Colonic mucosa (tissue), 4 donors: ENCODE results near the gene PSMG3. TPM values are rescaled to one million over a fixed set of nuclear protein-coding genes. Genes with fewer than 3 reads are reported as not detected.

Experiments
- DNase-seq: peaks from one replicate; pipeline ENCODE4 v3.0.0-alpha.2; 2020
- H3K27ac ChIP-seq: fragments of 200-600 bp; one replicate; pipeline ENCODE4 v1.8.0; 2021
- H3K27me3 ChIP-seq: fragments of 200-600 bp; one replicate; pipeline ENCODE4 v1.8.0; 2021
- H3K36me3 ChIP-seq: fragments of 200-600 bp; one replicate; pipeline ENCODE4 v1.8.0; 2021
- H3K4me1 ChIP-seq: fragments of 200-600 bp; one replicate; pipeline ENCODE4 v1.8.0; 2021; ENCODE audit warnings: mild to moderate bottlenecking
- H3K4me3 ChIP-seq: fragments of 200-600 bp; one replicate; pipeline ENCODE4 v1.8.0; 2021
- H3K9ac ChIP-seq, 2 donors: one replicate each; pipeline ENCODE4 v1.7.0; 2013; ENCODE audit warnings: control low read depth in 2 of 2, low read depth in 2 of 2, low read length in 2 of 2
- H3K9me3 ChIP-seq: fragments of 200-600 bp; one replicate; pipeline ENCODE4 v1.8.0; 2021
- intact Hi-C: fragments of 100-400 bp; cut with DNase I; formaldehyde crosslinking; loops from one replicate; pipeline ENCODE4 v1.14.1; 2022
- total RNA-seq, 2 donors: library from RNA; stranded (reverse); fragmentation: NEBNext Ultra II Directional in 1 of 2; extraction: Animal tissue kit (Norgen Biotek cat#: 25700) in 1 of 2; gene quantifications; one replicate each; pipeline ENCODE4 v1.2.1, GENCODE V29; 2021
- TF ChIP-seq, protein P1 (sequence below): fragments of 200-600 bp; IDR thresholded peaks from one replicate; pipeline ENCODE4 v1.8.0; 2022; ENCODE audit warnings: antibody characterized with exemption, mild to moderate bottlenecking
- donor health status: healthy.
- donor health status: DM: no; HTN: no; CAD: no.
- donor health status: DM: no; HTN: no; CAD: no.

PSMG3 gene
- total RNA-seq, 2 donors from 2014 or later: 28.7 to 45.8 TPM

- intact Hi-C loops: no loop called here
- H3K9me3 ChIP-seq: no peaks in the 10 kb centered on the region
- H3K4me3 ChIP-seq: no peak overlapping the region
- no peak for DNase-seq
- H3K9ac ChIP-seq: no peak overlapping the region
- no peak overlapping the region for H3K27ac ChIP-seq
- H3K4me1 ChIP-seq: peaks cover 3% of the 10 kb centered on the region
- peaks cover 17% of the 10 kb centered on the region for H3K36me3 ChIP-seq
- TF ChIP-seq, protein P1, sequence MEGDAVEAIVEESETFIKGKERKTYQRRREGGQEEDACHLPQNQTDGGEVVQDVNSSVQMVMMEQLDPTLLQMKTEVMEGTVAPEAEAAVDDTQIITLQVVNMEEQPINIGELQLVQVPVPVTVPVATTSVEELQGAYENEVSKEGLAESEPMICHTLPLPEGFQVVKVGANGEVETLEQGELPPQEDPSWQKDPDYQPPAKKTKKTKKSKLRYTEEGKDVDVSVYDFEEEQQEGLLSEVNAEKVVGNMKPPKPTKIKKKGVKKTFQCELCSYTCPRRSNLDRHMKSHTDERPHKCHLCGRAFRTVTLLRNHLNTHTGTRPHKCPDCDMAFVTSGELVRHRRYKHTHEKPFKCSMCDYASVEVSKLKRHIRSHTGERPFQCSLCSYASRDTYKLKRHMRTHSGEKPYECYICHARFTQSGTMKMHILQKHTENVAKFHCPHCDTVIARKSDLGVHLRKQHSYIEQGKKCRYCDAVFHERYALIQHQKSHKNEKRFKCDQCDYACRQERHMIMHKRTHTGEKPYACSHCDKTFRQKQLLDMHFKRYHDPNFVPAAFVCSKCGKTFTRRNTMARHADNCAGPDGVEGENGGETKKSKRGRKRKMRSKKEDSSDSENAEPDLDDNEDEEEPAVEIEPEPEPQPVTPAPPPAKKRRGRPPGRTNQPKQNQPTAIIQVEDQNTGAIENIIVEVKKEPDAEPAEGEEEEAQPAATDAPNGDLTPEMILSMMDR: no peak
- no peaks in the 10 kb centered on the region for H3K27me3 ChIP-seq
Observed at GRCh38 chr7:1544178-1544895, 25.5 kb downstream of the PSMG3 start.

- Histone ChIP-seq H3K36me3 (peaks cover 18% of the 10 kb centered on the region), H3K9ac (no peak overlapping the region), H3K4me3 (no peak overlapping the region), H3K27me3 (no peaks in the 10 kb centered on the region), H3K9me3 (no peaks in the 10 kb centered on the region), H3K4me1 (peaks cover 3% of the 10 kb centered on the region), H3K27ac (no peak overlapping the region)
- TF ChIP-seq, protein P1: no peak
- DNase-seq: no peak
- intact Hi-C loops: no loop called here
Observed at GRCh38 chr7:1543826-1544177, 26.0 kb downstream of the PSMG3 start.

GRCh38 chr7:1542841-1543747 is 26.7 kb downstream of the PSMG3 start:
- TF ChIP-seq, protein P1: no peak
- Histone ChIP-seq H3K4me1 (peaks cover 3% of the 10 kb centered on the region), H3K9ac (no peak overlapping the region), H3K4me3 (no peak overlapping the region), H3K27ac (no peak overlapping the region), H3K9me3 (no peaks in the 10 kb centered on the region), H3K27me3 (no peaks in the 10 kb centered on the region), H3K36me3 (peaks cover 18% of the 10 kb centered on the region)
- intact Hi-C loops: no loop called here
- DNase-seq: no peak

DNA sequence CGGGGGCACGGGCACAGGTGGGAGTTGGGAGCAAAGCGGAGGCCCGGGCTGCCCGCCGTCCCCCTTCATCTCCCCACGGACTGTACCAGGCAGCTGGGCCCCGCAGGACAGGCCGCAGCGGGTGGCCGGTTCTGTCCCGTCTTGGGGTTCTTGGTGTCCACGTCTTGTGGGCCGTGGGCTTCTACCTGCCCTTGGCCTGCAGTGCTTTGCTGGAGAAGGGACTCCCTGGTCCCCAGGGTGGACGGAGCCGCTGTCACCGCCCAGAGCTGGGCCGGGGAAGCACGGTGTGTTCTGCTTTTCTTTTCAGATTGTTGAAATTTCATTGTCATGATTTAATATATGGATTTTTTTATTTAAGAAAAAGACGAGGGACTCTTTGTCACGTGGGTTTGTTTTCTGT is 27.5 kb downstream of the PSMG3 start:
- no peak for DNase-seq
- H3K4me1 ChIP-seq: peaks cover 3% of the 10 kb centered on the region
- no peaks in the 10 kb centered on the region for H3K27me3 ChIP-seq
- H3K9me3 ChIP-seq: no peaks in the 10 kb centered on the region
- H3K9ac ChIP-seq: no peak overlapping the region
- H3K4me3 ChIP-seq: no peak overlapping the region
- intact Hi-C loops: no loop called here
- no peak overlapping the region for H3K27ac ChIP-seq
- TF ChIP-seq, protein P1: no peak
- peaks cover 18% of the 10 kb centered on the region for H3K36me3 ChIP-seq

- no peak for DNase-seq
- peaks cover 8% of the 10 kb centered on the region for H3K4me1 ChIP-seq
- H3K9ac ChIP-seq: no peak overlapping the region
- H3K36me3 ChIP-seq: peaks cover 18% of the 10 kb centered on the region
- H3K27ac ChIP-seq: no peak overlapping the region
- TF ChIP-seq, protein P1: no peak
- intact Hi-C loops: no loop called here
- no peaks in the 10 kb centered on the region for H3K9me3 ChIP-seq
- no peak overlapping the region for H3K4me3 ChIP-seq
- H3K27me3 ChIP-seq: no peaks in the 10 kb centered on the region
Observed at GRCh38 chr7:1541431-1542162, 28.2 kb downstream of the PSMG3 start.
